GM21619 (cell line): Measurements from ENCODE around the gene KIF5B.
A peak's percentile ranks its signal among the peaks of the same experiment; 100 is the strongest.
"Not testable (repeated sequence)": the region's sequence is repeated elsewhere in the genome, so short reads cannot be mapped to it uniquely, and the experiment has no call there.

ENCODE experiments used
- ATAC-seq: cut with Tn5 transposase; IDR thresholded peaks from one replicate; pipeline ENCODE4 v1.9.1; 2021; ENCODE audit not compliant: unreplicated experiment

Gene KIF5B

GRCh38 chr10:32060347-32060746 is 4.1 kb upstream of the KIF5B start:
- ATAC-seq = no peak

DNA sequence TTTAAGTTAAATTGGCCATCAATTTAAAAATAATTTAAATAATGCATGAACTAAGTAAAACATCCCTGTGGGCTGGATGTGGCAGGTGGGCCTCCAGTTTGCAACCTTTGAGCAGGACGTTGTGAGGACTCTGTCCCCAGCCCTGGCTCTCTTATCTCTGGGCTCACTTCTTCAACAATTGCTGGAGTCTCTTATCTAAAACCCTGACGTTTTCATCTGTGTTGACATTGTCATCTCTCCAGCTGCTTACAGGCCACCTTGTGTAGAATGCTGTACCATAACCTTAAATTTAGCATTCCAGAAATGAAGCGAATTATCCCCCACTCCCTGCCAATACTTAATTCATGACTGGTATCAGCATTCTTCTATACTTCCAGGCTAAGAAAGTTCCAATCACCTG is 3.2 kb upstream of the KIF5B start:
- ATAC-seq = no peak

GRCh38 chr10:32057036-32057372 is 779 bp upstream of the KIF5B start:
- no peak for ATAC-seq

DNA sequence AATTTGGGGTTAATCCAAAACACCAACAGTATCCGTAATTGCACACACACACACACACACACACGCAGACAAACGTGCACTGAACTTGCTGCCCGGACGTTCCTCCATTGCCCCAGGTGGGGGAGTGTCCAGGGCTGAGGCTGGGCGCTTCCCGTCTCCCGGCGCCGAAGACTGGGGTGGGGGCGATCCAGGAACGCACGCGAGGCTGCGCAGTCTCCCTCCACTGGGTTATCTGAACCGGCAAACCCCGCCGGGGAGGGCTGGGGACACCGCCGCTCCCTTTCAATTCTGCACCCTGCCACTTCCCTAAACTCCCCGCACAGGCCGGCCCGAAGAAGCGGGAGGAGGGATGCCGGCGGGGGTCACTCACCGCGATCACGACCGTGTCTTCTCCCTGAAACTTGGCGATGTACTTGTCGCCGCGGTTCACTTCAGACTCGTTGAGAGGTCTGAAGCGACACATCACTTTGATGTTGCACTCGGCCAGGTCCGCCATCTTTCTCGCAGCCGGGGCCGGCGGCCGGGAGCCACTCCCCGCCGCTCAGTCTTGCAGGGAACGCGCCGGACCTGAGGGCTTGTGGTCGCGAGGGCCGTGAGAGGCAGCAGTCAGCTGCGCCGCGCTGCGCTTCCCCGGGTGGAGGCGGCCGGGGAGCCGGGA is 618 bp downstream of the KIF5B start:
- peak; percentile 42 for ATAC-seq

GRCh38 chr10:32054094-32054493 is 2.1 kb downstream of the KIF5B start:
- no peak for ATAC-seq

- ATAC-seq = not testable (repeated sequence)
Observed at GRCh38 chr10:32053392-32053791, 2.8 kb downstream of the KIF5B start.

DNA sequence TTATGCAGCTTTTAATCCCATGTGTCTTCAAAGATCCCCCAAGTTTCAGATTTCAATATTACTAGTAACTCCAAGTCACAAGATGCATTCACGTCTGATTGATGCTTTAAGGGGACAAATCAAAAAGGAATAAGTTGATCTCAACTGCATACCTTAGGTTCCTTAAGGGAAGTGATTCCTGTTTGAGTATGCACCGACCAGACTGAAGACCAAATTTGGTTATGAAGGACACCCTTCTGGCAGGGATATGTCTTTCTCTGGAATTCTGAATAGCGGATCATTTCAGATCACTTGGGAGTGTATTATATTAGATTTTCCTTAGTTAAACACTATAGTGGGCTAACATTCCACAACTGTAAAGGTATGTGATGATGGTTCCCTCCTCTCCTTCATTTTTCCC is 4.3 kb downstream of the KIF5B start:
- ATAC-seq = no peak

GRCh38 chr10:32050177-32050576 is 6.0 kb downstream of the KIF5B start:
- ATAC-seq = no peak

DNA sequence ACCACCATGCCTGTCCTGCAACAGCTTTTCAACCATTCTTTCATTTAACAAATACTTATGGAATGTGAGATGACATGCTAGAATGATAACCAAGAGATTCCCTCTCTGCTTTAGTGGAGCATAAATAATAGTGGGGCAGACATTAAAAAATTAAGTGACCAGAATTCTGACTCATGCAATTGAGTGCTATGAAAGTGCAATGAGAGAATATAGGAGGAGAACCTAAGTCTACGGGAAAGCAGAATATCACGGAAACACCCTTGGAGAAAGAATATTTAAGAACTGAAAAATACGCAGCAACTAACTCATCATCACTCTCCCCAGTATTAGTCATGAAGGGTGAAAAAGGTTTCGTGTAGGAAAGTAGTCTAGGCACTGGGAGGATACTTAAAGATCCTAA is 7.1 kb downstream of the KIF5B start:
- ATAC-seq = no peak

DNA sequence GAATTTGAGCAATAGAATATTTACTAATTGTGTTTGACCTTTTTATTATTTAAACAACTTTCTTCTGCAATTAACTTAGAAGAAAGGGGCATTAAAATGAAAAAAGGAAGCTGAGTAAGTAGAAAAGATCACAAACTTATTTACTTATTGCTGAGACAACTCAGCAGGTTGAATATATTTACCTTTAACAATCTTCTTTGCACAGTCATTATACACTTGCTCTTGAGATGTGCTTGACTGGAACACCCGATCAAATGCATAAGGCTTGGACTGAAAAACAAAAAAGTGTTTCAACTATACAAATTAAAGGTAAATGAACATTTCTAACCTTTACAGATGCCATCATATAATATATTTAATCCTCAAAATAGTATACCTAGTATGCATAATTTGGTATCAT is 7.9 kb downstream of the KIF5B start:
- ATAC-seq = no peak

DNA sequence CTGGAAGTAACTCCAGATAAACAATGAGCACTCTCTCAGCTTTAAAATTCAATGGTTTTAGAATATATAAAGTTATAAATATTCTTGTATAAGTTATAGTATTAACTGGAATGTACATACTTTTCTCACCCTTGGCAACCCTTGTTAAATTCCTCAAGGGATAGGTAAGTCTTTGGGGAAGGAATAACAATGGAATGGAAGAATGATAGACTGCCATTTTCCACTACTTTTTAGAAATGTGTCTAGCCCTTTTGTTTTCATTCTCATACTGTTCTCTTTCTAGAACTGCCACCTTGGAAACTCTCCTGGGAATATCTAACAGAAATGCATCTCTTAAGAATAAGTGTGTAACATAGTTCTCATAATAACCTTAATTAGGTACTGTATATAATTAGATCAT is 8.3 kb downstream of the KIF5B start:
- no peak for ATAC-seq

GRCh38 chr10:32046151-32046550 is 10.1 kb downstream of the KIF5B start:
- ATAC-seq = no peak

GRCh38 chr10:32042730-32043129 is 13.5 kb downstream of the KIF5B start:
- ATAC-seq = not testable (repeated sequence)

- no peak for ATAC-seq
Observed at GRCh38 chr10:32041290-32042028, 14.8 kb downstream of the KIF5B start.

DNA sequence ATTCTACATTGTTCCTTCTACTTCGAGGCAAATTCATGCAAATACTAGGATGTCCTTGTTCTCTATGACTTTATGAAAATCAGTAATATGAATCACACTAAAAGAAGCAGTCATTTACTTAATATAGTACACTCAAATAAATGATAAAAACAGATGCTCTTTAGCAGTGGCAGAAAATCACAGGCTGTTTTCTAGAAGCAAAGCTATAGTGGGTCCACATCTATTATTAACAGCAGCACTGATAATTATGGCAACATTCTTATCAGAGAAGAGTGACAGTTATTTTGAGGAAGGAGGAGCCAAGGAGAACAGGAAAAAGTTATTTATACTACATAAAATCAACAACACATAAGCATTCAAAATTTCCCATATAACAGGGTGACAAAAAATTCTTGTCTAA is 16.5 kb downstream of the KIF5B start:
- no peak for ATAC-seq

DNA sequence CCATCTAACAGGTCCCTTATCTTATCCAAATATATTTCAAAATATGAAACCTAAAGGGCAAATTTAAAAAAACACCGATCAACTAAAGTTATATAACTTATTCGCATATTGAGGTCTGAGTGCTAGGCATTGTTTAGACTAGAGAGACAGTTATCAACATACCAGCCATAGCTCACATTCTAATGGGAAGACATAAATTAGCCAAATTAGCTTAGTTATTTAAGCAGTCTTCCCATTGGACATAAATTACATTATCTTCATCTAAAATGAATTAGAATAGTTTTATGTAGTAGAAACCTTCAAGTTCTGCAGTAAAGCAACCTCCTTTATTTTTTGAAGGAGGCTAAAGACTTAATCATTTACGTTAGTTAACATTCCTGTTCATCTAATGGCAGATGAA is 17.4 kb downstream of the KIF5B start:
- no peak for ATAC-seq

- ATAC-seq = no peak
Observed at GRCh38 chr10:32036922-32037321, 19.3 kb downstream of the KIF5B start.

DNA sequence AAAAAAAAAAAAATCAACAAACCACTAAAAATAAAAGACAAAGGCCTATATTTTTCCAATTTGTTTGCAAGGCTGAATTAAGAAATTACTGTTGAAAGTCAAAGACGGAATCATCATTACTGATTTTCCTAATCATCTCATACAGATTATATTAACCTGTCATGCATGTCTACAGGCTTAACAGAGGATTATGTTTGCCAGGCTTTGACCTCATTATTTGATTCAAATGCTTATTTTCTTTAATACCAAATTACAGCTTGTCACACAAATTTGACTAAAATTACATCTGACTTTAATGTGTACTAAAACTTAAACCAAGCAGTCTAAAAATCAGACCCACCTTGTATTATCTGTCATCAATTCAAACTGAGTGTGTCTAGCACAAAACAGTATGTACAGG is 21.2 kb downstream of the KIF5B start:
- ATAC-seq = no peak

- no peak for ATAC-seq
Observed at GRCh38 chr10:32033171-32033570, 23.1 kb downstream of the KIF5B start.

- no peak for ATAC-seq
Observed at GRCh38 chr10:32031920-32032319, 24.3 kb downstream of the KIF5B start.

DNA sequence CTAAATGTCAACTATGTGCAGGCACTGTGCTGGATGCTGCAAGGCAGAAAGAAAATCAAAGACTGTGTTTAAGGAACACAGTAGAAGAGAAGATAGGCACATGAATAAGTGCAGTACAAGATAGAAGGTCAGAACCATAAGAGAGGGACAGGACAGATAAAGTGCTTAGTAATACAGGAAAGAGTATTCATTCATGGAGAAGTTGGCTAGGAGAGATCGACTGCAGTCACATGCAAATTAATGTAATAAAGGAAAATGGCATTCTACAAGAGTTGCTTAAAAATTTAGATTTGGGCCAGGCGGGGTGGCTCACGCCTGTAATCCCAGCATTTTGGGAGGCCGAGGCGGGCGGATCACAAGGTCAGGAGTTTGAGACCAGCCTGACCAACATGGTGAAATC is 24.8 kb downstream of the KIF5B start:
- ATAC-seq = no peak

- no peak for ATAC-seq
Observed at GRCh38 chr10:32028710-32029109, 27.5 kb downstream of the KIF5B start.

GRCh38 chr10:32023264-32023663 is 33.0 kb downstream of the KIF5B start:
- no peak for ATAC-seq
